IMR-90 (cell line): ENCODE measurements around the gene HMX1. TPM values are rescaled to one million over a fixed set of nuclear protein-coding genes. Genes with fewer than 3 reads are reported as not detected.

Source experiments
- ATAC-seq: fragments of 200-7000 bp; cut with Tn5 transposase; 2 replicates; pipeline ENCODE4 v1.9.1; 2020; ENCODE audit warnings: low read depth, mild to moderate bottlenecking, moderate library complexity
- BruUV-seq: library from RNA; stranded (reverse); fragments of 400-500 nt; replicated peaks from 2 replicates; lab custom pipeline; 2021; lab: Mats Ljungman, UMichigan
- CTCF ChIA-PET: fragments of 300-600 bp; formaldehyde crosslinking; extraction: SDS; loops from one replicate; lab custom pipeline; 2021; ENCODE audit warnings: antibody characterized with exemption; lab: Yijun Ruan, JAX
- POLR2A ChIA-PET: fragments of 300-600 bp; sonication (Branson Sonifier 250); formaldehyde crosslinking; loops from one replicate; lab custom pipeline; 2022; ENCODE audit warnings: antibody characterized with exemption; ENCODE audit not compliant: unreplicated experiment; lab: Charles Lee
- DNase-seq: peaks from one replicate; pipeline ENCODE4 v3.0.0; 2013
- H2AFZ ChIP-seq: replicated peaks from 2 replicates; pipeline ENCODE3; 2013; ENCODE audit warnings: low read length, mild to moderate bottlenecking; ENCODE audit not compliant: poor library complexity
- H2AK5ac ChIP-seq: 2 replicates; pipeline ENCODE4 v1.6.1; 2013; ENCODE audit warnings: low read depth, low read length, inconsistent platforms
- H2AK9ac ChIP-seq: replicated peaks from 2 replicates; pipeline ENCODE3; 2013; ENCODE audit warnings: mild to moderate bottlenecking, low read depth, low read length, moderate library complexity; ENCODE audit not compliant: poor library complexity
- H2BK120ac ChIP-seq: 2 replicates; pipeline ENCODE4 v1.6.1; 2013; ENCODE audit warnings: low read depth, low read length, inconsistent platforms
- H2BK15ac ChIP-seq: 3 replicates; pipeline ENCODE4 v1.6.1; 2013; ENCODE audit warnings: low read depth, low read length, inconsistent platforms
- H2BK20ac ChIP-seq: 2 replicates; pipeline ENCODE4 v1.6.1; 2013; ENCODE audit warnings: low read depth, mild to moderate bottlenecking, inconsistent platforms, low read length, moderate library complexity
- H2BK5ac ChIP-seq: 2 replicates; pipeline ENCODE4 v1.6.1; 2013; ENCODE audit warnings: mild to moderate bottlenecking, low read depth, low read length, inconsistent platforms; ENCODE audit not compliant: poor library complexity, severe bottlenecking
- H3K14ac ChIP-seq: replicated peaks from 2 replicates; pipeline ENCODE4 v1.6.1; 2013; ENCODE audit warnings: low read depth, low read length, inconsistent platforms
- H3K18ac ChIP-seq: 2 replicates; pipeline ENCODE4 v1.6.1; 2013; ENCODE audit warnings: low read depth, low read length, control low read depth
- H3K23ac ChIP-seq: 2 replicates; pipeline ENCODE4 v1.6.1; 2013; ENCODE audit warnings: low read depth, low read length, inconsistent platforms
- H3K27ac ChIP-seq: 2 replicates; pipeline ENCODE4 v1.5.1; 2013; ENCODE audit warnings: mild to moderate bottlenecking, control low read depth, low read length; ENCODE audit not compliant: insufficient read depth
- H3K27me3 ChIP-seq: 2 replicates; pipeline ENCODE4 v1.6.1; 2013; ENCODE audit warnings: low read length; ENCODE audit not compliant: control insufficient read depth, insufficient read depth
- H3K36me3 ChIP-seq: 2 replicates; pipeline ENCODE4 v1.6.1; 2013; ENCODE audit warnings: low read length, mixed read lengths; ENCODE audit not compliant: control insufficient read depth, insufficient read depth
- H3K4ac ChIP-seq: 2 replicates; pipeline ENCODE4 v1.6.1; 2013; ENCODE audit warnings: low read depth, low read length, inconsistent platforms
- H3K4me1 ChIP-seq: 2 replicates; pipeline ENCODE4 v1.6.1; 2013; ENCODE audit warnings: low read length, mixed read lengths; ENCODE audit not compliant: control insufficient read depth, insufficient read depth
- H3K4me2 ChIP-seq: 2 replicates; pipeline ENCODE4 v1.6.1; 2013; ENCODE audit warnings: low read depth, mild to moderate bottlenecking, control low read depth, low read length, moderate library complexity
- H3K4me3 ChIP-seq: 2 replicates; pipeline ENCODE4 v1.5.1; 2013; ENCODE audit warnings: low read depth, mild to moderate bottlenecking, control low read depth, low read length, moderate library complexity; ENCODE audit not compliant: insufficient read depth
- H3K56ac ChIP-seq: 2 replicates; pipeline ENCODE4 v1.6.1; 2013; ENCODE audit warnings: low read length, inconsistent platforms; ENCODE audit not compliant: insufficient read depth; ENCODE audit errors: extremely low read depth
- H3K79me1 ChIP-seq, 2 experiments: 2 replicates each; pipeline ENCODE4 v1.6.1; 2013; ENCODE audit warnings: low read length in 2 of 2, inconsistent platforms in 1 of 2, low read depth in 1 of 2
- H3K9ac ChIP-seq: 2 replicates; pipeline ENCODE4 v1.6.1; 2013; ENCODE audit warnings: low read depth, low read length, control low read depth
- H3K9me1 ChIP-seq: 2 replicates; pipeline ENCODE4 v1.6.1; 2013; ENCODE audit warnings: low read length, inconsistent platforms; ENCODE audit not compliant: insufficient read depth
- H3K9me3 ChIP-seq: 2 replicates; pipeline ENCODE4 v1.6.1; 2013; ENCODE audit warnings: low read length; ENCODE audit not compliant: control insufficient read depth, insufficient read depth
- H4K20me1 ChIP-seq: 2 replicates; pipeline ENCODE4 v1.6.1; 2013; ENCODE audit warnings: low read length, inconsistent platforms; ENCODE audit not compliant: insufficient read depth
- H4K5ac ChIP-seq: 2 replicates; pipeline ENCODE4 v1.6.1; 2013; ENCODE audit warnings: mild to moderate bottlenecking, low read depth, low read length, control low read depth
- H4K8ac ChIP-seq, 2 experiments: 2 replicates each; pipeline ENCODE4 v1.6.1; 2013; ENCODE audit warnings: low read depth in 2 of 2, low read length in 2 of 2, control low read depth in 1 of 2, inconsistent platforms in 1 of 2
- H4K91ac ChIP-seq: 2 replicates; pipeline ENCODE4 v1.6.1; 2013; ENCODE audit warnings: low read depth, low read length, inconsistent platforms; ENCODE audit not compliant: insufficient read depth
- CEBPB ChIP-seq: IDR thresholded peaks from 2 replicates; pipeline ENCODE4 v1.6.1; 2012; ENCODE audit warnings: low read depth, low read length, improper control_type of control experiment
- CHD1 ChIP-seq: IDR thresholded peaks from 2 replicates; pipeline ENCODE4 v1.6.1; 2012; ENCODE audit warnings: low read depth, low read length, improper control_type of control experiment
- ELK1 ChIP-seq: fragments of 150-350 bp; IDR thresholded peaks from 2 replicates; pipeline ENCODE4 v1.6.1; 2016; ENCODE audit warnings: low read depth, mild to moderate bottlenecking, low read length, moderate library complexity, borderline replicate concordance
- FOS ChIP-seq: fragments of 150-350 bp; IDR thresholded peaks from 2 replicates; pipeline ENCODE4 v1.6.1; 2016; ENCODE audit warnings: low read depth, low read length
- MAFK ChIP-seq: IDR thresholded peaks from 2 replicates; pipeline ENCODE4 v1.6.1; 2012; ENCODE audit warnings: low read depth, low read length, improper control_type of control experiment
- MAZ ChIP-seq: IDR thresholded peaks from 2 replicates; pipeline ENCODE4 v1.6.1; 2012; ENCODE audit warnings: low read depth, mild to moderate bottlenecking, low read length, improper control_type of control experiment, moderate library complexity, borderline replicate concordance
- NFE2L2 ChIP-seq: fragments of 150-350 bp; IDR thresholded peaks from 2 replicates; pipeline ENCODE4 v1.6.1; 2016; ENCODE audit warnings: low read depth, mild to moderate bottlenecking, low read length
- POLR2A ChIP-seq: IDR thresholded peaks from 2 replicates; pipeline ENCODE4 v1.6.1; 2012; ENCODE audit warnings: mild to moderate bottlenecking, low read depth, low read length
- RAD21 ChIP-seq: IDR thresholded peaks from 2 replicates; pipeline ENCODE4 v1.6.1; 2012; ENCODE audit warnings: low read length, improper control_type of control experiment
- RFX5 ChIP-seq: IDR thresholded peaks from 2 replicates; pipeline ENCODE4 v1.8.0; 2012; ENCODE audit warnings: low read depth, mild to moderate bottlenecking, low read length, moderate library complexity
- SMC3 ChIP-seq: fragments of 150-350 bp; IDR thresholded peaks from 2 replicates; pipeline ENCODE4 v1.6.1; 2016; ENCODE audit warnings: low read depth, mild to moderate bottlenecking, antibody characterized with exemption, low read length, moderate library complexity
- WGBS, 2 experiments: methylation state at CpG; one replicate each; pipeline versions ENCODE4 v1.1.5 to v1.1.7; 2013; ENCODE audit warnings: missing lambda C conversion rate in 2 of 2; ENCODE audit not compliant: insufficient read length in 1 of 2; ENCODE audit errors: extremely low coverage in 2 of 2; 5-methylcytosine and 5-hydroxymethylcytosine counted together
- dilution Hi-C: fragments of 300-500 bp; cut with HindIII; formaldehyde crosslinking; loops from one replicate; pipeline ENCODE4 v1.14.3; 2018; ENCODE audit warnings: low sequenced_read_pairs; ENCODE audit not compliant: unreplicated experiment
- in situ Hi-C: fragments of 300-500 bp; cut with MboI; formaldehyde crosslinking; loops from 3 replicates; pipeline ENCODE4 v1.14.3; 2019; ENCODE audit warnings: low sequenced_read_pairs, inconsistent platforms, mixed read lengths
- intact Hi-C: fragments of 100-400 bp; cut with micrococcal nuclease; formaldehyde crosslinking; loops from 2 replicates; pipeline ENCODE4 v1.10.0; 2022
- polyA plus RNA-seq, 3 experiments: library from polyadenylated mRNA; depleted of rRNA; stranded (reverse); fragments of >200 nt; gene quantifications; 2 replicates each; pipeline ENCODE4 v1.2.3, GENCODE V29; 2012; ENCODE audit warnings: low replicate concordance in 1 of 3
- total RNA-seq: library from RNA; depleted of rRNA; stranded (reverse); fragments of >200 nt; gene quantifications from 2 replicates; pipeline ENCODE4 v1.2.3, GENCODE V29; 2012
- TF ChIP-seq, protein P1 (sequence below): fragments of 150-350 bp; IDR thresholded peaks from 2 replicates; pipeline ENCODE4 v1.6.1; 2017; ENCODE audit warnings: mild to moderate bottlenecking, antibody characterized with exemption, low read length, low read depth
- TF ChIP-seq, protein P2 (sequence below): conservative IDR thresholded peaks from 2 replicates; pipeline ENCODE4 v1.5.1; 2012; ENCODE audit warnings: mild to moderate bottlenecking, low read depth, low read length, improper control_type of control experiment

Gene HMX1
- total and polyA plus RNA-seq, 2 of the 4 experiments (the other 2 are of a cell fraction) = not detected

GRCh38 chr4:8852118-8852704, 19.4 kb downstream of the HMX1 start:
- ATAC-seq = no peak
- TF ChIP-seq, protein P1, sequence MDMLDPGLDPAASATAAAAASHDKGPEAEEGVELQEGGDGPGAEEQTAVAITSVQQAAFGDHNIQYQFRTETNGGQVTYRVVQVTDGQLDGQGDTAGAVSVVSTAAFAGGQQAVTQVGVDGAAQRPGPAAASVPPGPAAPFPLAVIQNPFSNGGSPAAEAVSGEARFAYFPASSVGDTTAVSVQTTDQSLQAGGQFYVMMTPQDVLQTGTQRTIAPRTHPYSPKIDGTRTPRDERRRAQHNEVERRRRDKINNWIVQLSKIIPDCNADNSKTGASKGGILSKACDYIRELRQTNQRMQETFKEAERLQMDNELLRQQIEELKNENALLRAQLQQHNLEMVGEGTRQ = no peak
- TF ChIP-seq SMC3 = no peak
- no peak for TF ChIP-seq RFX5
- TF ChIP-seq NFE2L2 = no peak
- no peak for TF ChIP-seq MAFK
- TF ChIP-seq MAZ = no peak
- TF ChIP-seq RAD21 = no peak
- TF ChIP-seq FOS = no peak
- no peak for TF ChIP-seq CEBPB
- no peak for TF ChIP-seq CHD1
- TF ChIP-seq ELK1 = no peak
- no peak for TF ChIP-seq POLR2A
- TF ChIP-seq, protein P2, sequence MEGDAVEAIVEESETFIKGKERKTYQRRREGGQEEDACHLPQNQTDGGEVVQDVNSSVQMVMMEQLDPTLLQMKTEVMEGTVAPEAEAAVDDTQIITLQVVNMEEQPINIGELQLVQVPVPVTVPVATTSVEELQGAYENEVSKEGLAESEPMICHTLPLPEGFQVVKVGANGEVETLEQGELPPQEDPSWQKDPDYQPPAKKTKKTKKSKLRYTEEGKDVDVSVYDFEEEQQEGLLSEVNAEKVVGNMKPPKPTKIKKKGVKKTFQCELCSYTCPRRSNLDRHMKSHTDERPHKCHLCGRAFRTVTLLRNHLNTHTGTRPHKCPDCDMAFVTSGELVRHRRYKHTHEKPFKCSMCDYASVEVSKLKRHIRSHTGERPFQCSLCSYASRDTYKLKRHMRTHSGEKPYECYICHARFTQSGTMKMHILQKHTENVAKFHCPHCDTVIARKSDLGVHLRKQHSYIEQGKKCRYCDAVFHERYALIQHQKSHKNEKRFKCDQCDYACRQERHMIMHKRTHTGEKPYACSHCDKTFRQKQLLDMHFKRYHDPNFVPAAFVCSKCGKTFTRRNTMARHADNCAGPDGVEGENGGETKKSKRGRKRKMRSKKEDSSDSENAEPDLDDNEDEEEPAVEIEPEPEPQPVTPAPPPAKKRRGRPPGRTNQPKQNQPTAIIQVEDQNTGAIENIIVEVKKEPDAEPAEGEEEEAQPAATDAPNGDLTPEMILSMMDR = no peak
- H2AK9ac ChIP-seq = no peak overlapping the region
- H2AK5ac ChIP-seq = no peak overlapping the region
- H3K14ac ChIP-seq = no peak overlapping the region
- H2AFZ ChIP-seq = no peak overlapping the region
- H3K56ac ChIP-seq = no peak overlapping the region
- H3K27ac ChIP-seq = no peak overlapping the region
- CTCF ChIA-PET = no interaction called here
- dilution Hi-C loops = no loop called here
- H4K8ac ChIP-seq = no peak overlapping the region
- H3K9me3 ChIP-seq = no peaks in the 10 kb centered on the region
- no peak overlapping the region for H2BK120ac ChIP-seq
- no peak overlapping the region for H2BK15ac ChIP-seq
- in situ Hi-C loops = no loop called here
- no peaks in the 10 kb centered on the region for H3K79me1 ChIP-seq
- H3K23ac ChIP-seq = no peak overlapping the region
- no peaks in the 10 kb centered on the region for H3K9me1 ChIP-seq
- H3K4me3 ChIP-seq = no peak overlapping the region
- no peak overlapping the region for H3K4ac ChIP-seq
- H3K4me2 ChIP-seq = no peak overlapping the region
- intact Hi-C loops = no loop called here
- WGBS, 2 experiments = 76% methylated on average over 4 of the region's 17 CpGs; no CpG with 5 or more reads in 1 of the 2 experiments
- no peaks in the 10 kb centered on the region for H4K20me1 ChIP-seq
- no peak overlapping the region for H3K18ac ChIP-seq
- no peaks in the 10 kb centered on the region for H3K36me3 ChIP-seq
- H3K4me1 ChIP-seq = no peaks in the 10 kb centered on the region
- no peak overlapping the region for H3K9ac ChIP-seq
- DNase-seq = no peak
- H4K5ac ChIP-seq = no peak overlapping the region
- H4K91ac ChIP-seq = no peak overlapping the region
- no peak overlapping the region for H2BK20ac ChIP-seq
- H2BK5ac ChIP-seq = no peak overlapping the region
- POLR2A ChIA-PET = no interaction called here
- peaks cover 25% of the 10 kb centered on the region for H3K27me3 ChIP-seq
- BruUV-seq = no TSS peak
